Jurkat, Clone E6-1 (cell line): Measurements from ENCODE around the gene EXOC6B.

Source experiments
- DNase-seq: peaks from one replicate; pipeline ENCODE4 v3.0.0-alpha.2; 2011; ENCODE audit warnings: low read depth, low spot score
- H3K4me3 ChIP-seq: 2 replicates; pipeline ENCODE4 v1.5.1; 2011; ENCODE audit warnings: mild to moderate bottlenecking, low read length, control low read depth, moderate library complexity

EXOC6B gene

DNA sequence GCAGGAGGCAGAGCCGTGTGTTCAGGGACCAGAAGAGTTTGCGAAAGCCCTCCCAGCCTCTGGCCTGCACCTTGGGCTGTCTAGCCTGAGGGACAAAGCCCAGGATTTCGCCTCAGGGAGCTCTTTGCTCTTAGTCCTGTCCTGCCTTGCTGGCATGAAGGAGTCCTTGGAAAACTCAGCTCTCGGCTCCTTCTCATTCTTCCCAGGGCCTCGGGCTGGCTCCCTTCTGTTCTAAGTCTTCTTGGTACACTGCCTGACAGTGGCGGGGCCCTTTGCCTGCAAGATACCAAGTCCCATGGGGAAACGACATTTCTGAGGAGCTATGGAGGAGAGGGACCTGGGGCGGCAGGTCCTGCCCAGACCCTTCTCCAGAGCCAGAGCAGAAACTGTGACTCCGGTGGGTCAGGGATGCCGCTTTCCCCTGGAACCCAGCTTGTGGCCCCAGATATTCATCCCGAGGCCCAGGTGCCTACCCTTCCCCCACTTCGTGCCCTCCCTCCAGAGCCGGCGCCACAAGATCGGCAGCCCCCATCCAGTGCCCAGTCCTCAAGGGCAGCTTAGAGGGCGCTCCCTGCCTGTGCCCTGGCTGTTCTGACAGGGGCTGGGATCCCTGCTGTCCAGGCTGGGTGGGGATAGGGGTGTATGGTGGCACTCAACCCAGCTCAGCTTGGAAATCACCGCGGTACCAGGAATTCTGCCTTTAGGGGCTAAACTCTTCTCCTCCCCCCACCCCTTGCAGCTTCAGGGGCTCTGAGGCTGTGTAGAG, 672.6 kb downstream of the EXOC6B start:
- no peak for DNase-seq
- H3K4me3 ChIP-seq, result no peak overlapping the region

DNA sequence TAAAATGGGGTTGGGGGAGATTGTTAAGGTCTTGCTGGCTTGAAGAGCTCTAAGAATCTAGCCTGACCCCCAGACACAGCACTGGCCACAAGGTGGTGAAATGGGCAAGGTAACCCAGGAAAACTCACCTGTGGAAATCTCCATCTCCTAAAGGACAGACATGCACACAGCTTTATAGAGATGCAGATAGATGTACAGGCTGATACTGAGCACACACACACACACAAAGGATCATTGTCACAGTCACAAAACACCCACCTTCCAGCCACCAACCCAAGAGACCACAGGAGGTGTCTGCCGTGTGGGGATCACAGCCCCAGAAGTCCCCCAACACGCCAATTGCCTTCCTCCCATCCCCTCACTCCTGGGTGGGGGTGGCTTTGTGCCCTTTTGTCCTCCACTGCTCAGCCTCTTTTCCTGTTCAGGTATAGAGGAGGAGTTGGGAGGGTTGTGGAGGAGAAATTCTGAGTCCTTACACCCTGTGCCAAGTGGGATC, 674.9 kb downstream of the EXOC6B start:
- no peak overlapping the region for H3K4me3 ChIP-seq
- no peak for DNase-seq

DNA sequence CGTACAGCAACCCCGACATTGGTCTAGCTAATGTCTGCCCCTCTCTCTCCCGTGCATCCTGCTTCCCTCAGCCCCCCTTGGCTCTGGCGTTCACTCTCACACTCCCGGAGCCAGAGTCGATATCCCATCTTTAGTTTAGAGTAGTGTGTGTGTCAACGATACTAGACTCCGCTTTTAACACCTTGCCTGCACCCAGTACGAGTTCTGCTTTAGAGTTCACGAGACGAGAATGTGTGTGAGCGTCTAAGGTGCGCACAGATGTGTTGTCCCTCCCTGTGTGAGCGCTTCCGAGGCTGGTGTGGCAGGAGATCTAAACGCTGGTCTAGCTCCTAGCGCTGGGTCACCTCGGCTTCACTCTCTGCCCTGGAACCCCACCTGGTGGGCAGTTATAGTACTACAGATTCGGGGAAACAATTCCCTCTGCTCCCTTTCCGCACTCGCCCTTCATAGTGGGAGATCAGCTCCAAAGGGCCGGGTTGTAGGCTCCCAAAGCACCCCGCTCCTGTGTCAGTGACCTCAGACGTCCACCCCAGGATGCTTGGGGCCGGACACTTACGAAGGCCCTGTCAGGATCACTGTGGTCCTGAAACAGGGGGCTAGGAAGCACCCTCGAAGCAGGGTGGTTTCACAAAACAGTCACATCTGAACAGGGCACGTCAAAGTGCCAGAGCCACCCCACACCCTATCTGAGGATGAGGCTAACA, 675.5 kb downstream of the EXOC6B start:
- peak; percentile 22 for DNase-seq
- H3K4me3 ChIP-seq, result no peak overlapping the region

DNA sequence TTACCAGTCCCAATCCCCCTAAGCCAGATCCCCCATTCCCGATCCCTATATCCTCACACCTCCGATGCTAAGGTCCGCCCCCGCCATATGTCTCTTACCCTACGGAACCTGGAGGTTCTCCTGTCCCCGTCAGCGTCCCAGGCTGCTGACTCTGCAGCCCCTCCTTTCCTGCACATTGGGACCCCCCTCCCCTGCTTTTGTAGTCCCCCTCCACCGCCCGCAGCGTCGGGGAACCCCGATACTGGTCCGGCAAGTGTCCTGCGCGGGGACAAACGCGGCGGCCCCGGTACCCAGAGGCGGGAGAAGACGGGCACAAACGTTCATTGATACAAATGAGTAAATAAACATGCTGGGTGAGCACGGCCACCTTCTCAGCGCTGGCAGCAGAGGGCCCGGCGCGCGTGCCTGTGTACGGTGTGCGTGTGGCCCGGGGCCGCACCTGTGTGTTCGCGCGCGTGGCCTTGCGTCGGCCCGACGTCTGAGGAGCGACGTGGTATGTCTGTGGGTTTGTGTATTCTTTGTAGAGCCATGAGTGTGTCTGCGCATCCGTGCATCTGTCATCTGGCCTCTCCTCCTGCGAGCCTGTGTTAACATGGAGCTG, 676.2 kb downstream of the EXOC6B start:
- no peak for DNase-seq
- no peak overlapping the region for H3K4me3 ChIP-seq

DNA sequence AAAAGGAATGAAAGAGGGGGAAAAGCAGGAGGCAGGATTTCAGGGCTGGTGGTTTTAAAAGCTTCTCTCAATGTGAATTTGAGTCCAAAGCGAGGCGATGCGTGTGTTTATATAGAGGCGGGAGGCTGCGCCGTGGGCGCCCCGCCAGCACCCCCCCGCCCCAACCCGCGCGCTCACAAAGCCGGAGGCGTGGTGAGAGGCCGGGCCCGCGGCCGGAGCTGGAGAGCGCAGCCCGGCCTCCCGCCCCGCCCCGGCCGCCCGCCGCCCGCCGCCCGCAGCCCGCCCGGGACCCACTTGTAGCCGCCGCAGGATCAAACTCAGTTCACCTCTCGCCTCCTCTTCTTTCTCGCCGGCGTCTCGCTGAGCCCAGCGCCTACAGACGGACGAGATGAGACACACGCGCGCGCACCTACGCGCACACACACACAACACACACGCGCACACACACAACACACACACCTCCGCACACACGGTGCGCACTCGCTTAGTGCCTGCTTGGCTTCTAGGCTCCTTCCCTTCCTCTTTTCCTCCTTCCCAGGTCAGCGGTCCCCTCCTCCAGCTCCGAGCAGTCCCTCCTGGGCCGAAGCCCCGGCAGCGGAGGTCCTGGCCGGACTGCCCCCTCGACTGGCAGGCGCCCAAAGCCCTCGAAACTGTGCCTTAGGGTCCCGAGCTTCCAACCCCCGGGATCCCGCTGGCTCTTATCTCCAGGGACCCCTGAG, 676.8 kb downstream of the EXOC6B start:
- peak overlapping the region; percentile 16 for H3K4me3 ChIP-seq
- no peak for DNase-seq

DNA sequence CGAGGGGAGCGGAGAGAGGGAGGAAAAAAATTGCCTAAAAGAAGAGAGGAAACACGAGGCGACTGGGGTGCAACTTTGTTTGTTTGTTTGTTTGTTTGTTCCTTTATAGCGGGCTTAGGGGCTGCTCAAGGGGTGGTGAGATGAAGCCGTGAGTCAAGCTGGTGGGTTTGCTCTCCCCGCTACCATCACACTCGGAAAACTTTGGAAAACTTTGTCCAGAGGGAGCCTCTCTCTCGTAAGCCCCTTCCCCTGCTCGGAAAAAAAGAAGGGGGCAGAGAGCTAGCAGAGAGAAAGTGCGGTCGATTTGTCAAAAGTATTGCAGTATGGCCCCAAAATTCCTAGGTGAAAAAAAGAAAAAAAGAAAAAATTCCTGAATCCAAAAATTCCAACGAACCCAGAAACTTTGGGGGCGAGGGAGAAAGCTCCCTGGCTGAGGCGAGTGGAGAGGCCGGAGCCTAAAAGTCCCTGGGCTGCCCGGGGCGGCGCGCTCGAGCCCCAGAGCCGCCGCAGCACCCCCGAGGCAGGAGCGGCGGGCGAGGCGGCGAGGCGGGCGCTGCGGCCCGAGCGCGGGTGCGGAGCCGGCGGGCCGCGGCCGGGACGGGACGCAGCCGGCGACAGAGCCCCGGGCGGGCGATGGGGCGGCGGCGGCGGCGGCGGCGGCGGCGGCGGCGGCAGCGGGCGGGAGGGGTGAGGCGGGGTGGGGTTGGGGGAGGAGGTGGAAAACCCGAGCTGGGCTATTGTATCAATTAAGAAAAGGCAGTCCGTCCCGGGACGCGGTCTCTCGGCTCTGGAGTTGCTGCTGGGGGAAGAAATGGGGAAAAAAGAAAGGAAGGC, 677.6 kb downstream of the EXOC6B start:
- DNase-seq, result no peak
- H3K4me3 ChIP-seq, result peak overlapping the region; percentile 16

DNA sequence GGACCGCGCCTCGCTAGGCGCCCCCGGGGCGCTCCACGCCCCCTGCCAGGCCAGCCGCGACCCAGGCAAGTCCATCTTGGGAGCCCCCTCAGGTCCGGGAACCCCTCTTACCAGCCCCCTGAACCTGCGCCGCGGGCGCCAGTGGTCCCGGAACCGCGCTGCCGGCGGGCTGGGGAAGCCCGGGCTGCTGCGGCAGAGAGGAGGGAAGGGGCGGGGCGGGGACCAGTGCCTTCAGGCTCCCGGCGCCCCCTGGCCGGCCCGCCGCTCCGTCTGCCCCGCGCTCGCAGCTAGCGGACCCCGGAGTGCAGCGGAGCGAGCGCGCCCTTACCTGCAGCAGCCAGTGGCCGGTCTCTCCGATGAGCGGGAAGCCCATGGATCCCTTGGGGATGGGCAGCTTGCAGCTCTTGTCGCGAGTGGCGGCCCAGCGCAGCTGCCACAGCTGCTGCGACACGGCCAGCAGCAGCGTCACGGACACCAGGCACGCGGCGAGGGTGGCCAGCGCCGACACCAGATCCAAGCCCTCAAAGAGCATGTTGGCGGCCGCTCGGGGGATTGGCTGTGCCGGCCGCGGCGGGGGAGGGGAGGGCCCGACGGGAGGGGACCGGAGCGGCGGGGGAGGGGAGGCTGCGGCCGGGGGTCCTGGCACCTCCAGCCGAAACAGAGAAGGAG, 678.4 kb downstream of the EXOC6B start, which contains the start of gene CYP26B1:
TSS of gene CYP26B1 (minus strand) at position 560 of the 669 bp plus-strand sequence. CDS start at position 532, 28 bp downstream.
- peak within 1 kb of the TSS; percentile 16 for H3K4me3 ChIP-seq
- no peak for DNase-seq

DNA sequence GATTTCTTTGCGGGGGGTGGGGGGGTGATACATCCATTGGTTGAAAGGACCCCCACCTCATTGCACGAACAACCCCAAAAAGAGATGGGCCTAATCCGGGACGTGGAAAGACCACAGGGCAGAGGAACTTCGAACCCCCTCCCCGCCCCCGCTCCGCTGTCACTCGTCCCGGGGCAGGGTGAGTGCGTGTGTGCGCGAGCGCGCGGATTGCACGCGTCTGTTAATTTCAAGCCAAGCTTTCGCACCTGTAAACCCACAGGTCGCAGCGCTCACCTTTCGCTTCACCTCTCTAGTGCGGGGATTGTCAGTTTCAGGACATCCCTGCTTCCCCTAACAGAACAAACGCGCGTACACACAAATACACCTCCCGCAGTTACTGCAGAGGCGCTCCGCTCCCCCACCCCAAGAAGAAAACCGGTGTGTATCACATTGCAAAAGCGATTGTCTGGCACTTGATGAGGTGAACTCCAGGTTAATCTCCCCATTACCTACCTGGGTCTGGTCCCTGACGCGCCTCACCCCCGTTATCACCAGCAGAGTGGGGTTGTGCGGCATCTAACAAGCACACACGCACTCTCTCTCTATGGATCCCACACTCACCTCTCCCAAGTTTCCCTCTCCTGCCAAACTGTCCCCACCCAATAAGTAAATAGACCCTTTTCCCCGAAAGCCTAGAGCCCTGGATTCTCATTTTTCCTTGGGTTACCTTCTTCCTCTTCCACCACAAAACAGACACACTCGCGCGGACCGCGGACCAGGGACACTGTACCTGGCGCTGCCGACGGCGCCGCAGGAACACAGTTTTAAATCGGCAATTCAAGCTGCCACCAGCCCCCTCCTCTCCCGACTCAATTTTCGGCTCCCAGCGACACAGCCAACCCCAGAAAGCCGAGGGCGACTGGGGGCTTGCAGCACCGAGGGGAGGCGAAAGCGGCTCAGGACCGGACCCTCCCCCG, 679.2 kb downstream of the EXOC6B start:
- DNase-seq, result no peak
- no peak overlapping the region for H3K4me3 ChIP-seq

DNA sequence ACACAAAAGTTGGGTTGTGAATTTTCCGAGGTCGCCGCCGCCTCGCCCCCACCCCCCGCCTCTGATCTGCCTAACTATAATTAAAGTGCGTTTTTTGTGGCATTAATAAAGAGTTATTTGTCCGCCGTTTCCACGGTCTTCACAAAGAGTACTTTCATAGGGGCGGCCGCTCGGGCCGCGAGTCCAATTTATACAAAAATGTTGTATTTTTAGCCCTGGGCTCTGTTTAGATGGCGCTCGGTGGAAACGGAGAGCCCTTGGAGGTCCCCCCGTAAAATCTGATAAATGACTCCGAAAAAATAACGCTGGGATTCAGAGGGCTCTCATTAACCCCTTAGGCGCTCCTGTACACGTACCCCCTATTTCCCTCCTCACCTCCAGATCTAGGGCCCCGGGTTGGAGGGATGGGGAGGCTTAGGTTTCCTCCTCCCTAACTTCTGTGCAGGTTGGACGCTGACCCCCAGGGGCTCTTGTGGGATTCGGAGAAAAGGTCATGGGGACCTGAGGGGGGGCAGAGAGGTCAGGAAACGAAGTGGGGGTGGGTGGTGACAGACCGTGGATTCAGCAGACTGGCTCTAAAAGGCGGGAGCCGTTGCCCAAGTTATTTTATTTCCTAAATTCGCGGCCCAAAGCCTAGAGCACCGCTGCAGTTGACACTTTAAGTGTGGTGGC, 680.0 kb downstream of the EXOC6B start:
- peak overlapping the region; percentile 62 for H3K4me3 ChIP-seq
- no peak for DNase-seq

DNA sequence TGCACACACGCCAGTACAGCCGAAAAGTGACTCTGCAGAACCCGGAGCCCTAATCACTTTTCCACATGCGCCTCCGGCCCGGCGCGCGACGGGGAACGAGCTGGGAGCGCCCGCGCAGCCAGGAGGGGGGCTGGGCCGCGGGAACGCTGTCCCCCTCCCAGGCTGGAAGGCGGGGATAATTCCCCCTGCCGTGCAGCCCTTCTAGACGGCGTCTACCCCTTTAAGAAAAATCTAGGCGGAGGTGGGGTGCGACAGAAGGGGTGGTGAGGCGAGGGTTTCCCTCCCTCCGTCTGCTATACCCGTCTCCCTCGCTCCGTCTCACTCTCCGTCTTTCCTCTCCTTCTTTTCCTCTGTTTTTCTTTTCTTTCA, 680.6 kb downstream of the EXOC6B start:
- peak; percentile 54 for DNase-seq

DNA sequence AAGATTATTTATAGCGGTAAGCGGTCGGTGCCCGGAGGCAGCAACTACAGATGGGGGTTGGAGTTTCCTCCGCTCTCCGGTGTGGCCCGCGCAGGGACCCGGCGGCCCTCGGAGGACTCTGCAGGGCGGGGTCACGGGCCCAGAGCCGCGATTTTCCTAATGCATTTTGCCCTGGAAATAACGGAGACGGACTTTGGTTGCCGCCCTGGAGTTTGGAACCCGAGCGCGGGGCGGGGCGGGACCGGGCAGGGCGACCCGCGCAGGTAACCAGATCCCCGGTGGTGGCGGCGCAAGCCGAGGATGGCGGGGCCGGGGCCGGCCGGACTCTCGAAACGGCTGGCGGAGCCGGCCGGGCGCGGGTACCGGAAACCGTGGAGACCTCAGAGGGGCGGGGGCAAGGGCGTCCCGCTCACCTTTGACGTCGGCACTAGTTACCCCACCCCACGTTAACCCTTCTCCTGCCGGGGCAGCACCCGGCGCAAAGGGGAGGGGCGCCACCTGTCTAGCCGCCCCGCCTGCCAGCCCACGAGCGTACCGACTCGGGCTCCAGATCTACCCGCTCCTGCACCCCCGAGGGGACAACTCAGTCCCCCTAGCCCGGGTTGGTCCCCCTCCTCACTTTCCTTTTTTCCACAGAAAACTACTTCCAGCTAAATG, 681.1 kb downstream of the EXOC6B start:
- H3K4me3 ChIP-seq, result peak overlapping the region; percentile 62
- peak; percentile 57 for DNase-seq

More for the DNA sequence above, 680.6 kb downstream of the EXOC6B start:
- peak overlapping the region; percentile 62 for H3K4me3 ChIP-seq

DNA sequence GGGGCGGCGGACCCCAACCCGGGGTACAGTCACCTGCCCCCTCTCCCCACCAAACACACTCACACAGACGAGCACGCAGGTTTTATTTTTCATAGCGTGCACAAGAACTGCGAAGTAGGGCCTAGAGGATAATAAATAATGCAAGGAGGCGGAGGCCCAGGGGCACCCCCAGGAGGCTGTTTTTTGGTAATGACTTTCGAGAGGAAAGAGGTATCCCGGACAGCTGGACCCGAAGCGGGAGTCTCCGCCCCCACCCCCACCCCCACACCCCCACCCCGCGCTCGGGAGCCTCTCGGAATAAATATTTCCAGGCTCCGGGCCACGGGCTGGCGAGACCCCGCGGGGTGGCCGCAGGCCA, 681.6 kb downstream of the EXOC6B start:
- H3K4me3 ChIP-seq, result peak overlapping the region; percentile 62
- no peak for DNase-seq

DNA sequence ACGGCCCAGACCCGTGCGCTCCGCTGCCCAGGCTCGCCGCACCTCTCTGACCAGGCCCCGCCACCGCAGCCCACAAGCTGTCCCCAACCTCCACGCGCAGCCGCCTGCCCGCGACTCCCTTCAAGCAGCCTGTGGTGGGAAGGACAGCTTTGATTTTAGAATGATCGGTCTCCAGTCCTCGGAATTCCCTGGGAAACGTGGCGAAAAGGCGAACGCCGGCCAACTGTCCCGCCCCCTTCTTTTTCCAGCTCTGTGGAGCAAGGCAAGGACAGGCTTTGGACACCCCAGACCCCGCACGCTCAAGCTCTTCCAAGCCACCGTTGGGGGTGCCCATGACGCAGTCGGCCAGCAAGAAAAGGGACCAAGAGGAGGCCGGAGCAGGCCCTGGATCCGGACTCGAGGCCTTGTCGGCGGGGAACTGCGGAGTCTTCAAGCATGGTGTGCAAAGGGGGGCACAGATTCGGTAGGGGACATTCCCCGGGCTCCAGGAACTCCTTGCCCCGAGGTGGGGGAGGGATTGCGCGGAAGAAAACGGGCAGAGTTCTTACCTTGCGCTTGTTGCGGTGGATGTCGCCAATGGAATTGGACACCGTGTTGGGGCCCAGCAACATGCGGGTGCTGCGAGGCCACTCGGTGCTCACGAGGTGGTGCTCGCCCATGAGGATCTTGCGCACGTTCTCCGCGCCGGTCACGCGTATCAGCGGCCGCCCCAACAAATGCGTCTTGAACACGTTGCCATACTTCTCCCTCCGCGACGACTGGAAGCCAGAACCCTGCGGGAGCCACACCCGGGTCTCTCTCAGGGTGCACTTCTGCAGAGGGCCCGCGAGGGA, 682.2 kb downstream of the EXOC6B start:
- no peak for DNase-seq
- peak overlapping the region; percentile 62 for H3K4me3 ChIP-seq

DNA sequence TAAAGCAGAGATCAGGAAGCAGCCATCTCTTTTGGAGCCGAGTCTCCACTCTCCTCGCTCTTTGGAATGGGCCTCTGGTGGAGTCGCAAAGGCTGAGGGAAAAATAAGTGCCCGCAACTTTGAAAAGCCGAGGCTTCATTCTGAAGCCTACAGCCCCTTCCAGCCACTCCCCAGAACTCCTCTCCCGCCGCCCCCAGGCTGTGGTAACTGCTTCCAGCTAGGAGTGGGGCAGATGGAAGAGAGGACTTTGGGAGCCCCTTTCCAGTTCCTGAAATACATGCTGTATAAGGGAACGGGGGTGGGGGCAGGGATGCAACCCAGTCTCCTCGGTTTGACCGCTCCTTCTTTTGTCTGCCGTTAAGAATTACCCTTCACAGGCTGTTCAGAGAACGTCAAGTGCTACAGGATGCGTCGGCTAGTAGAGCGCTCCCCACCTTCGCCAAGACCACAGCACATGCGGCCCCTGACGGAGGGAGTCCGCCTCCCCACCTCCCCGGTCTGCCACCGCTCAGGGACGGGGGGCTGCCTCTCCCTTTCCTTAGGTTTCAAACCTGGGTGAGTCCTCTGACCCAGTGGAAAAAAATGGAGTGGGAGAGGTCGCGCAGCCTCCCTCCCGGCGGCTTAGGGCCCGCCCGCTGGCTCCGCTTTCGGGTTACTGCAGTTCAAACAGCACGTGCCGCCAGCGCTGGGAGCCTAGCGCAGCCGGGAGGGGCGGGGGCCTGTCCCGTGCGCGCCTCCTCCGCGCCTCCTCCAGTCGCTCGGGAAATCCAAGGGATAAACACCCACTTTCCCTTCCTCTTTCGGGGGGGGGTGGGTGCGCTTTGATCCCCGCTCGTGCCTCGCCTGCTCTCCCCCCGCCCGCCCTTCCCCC, 683.0 kb downstream of the EXOC6B start:
- no peak for DNase-seq
- no peak overlapping the region for H3K4me3 ChIP-seq
